NCI-H2227 treated with DMSO at 0.1 percent for 48 hours (cell line): Measurements from ENCODE around the gene GABPB2.

Experiments used
- DNase-seq: peaks from one replicate; lab custom pipeline; 2025; lab: John Stamatoyannopoulos, UW

GABPB2 gene

DNA sequence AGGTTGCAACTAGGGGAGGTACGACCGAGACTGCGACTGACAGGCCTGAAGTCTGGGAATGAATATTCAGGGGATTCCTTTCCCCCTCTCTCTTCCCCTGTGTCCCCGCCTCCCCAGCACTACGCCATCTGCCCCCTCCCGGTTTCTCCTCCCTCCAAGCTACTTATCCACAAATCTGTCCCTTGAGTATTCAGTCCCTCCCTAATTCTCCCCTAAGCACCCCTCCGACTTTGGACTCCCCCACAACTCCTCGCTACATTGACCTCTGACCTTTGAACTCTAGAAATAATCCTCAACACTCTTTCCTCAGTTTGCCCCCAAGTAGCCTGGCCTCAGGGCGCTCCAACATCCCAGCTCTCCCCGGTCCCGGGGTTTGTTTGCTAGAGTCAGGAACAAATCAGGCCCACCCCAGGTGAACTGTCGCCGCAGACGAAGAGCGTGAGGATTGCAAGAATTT, 94.7 kb downstream of the GABPB2 start:
- DNase-seq: peak; percentile 80

DNA sequence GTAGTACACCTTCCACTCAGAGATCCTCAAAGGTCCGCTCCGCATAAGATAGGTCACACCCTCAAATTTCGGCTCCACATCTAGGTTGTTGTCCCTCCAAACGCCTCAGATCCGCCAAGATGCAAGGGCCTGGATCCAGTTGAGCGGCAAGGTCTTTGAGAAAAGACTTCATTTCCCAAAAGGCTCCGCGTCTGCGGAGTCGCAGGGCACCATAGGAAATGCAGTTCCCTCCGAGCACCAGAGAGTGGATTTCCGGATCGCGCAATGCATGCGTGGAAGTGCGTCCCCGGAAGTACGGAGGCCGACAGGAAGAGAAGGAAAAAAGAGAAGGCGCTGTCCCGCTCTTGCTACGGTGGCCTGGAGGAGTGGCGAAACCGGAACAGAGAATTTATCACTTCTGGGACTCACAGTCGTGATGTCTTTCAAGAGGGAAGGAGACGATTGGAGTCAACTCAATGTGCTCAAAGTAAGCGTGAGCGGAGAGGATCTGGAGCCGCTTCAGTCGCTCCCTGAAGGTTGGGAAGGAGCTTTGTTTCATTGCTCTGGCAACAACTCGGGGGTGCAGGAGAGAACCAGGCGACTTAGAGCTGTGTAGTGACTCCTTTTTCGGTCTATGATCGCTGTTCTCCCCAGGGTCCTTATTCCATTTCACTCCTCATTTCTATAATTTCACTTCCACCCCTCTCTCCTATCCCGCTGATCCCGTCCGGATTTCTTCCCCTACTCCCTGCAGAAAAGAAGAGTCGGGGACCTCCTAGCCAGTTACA, 95.4 kb downstream of the GABPB2 start, which contains the start of the genes LYSMD1 and SCNM1:
Gene LYSMD1 (minus strand): TSS at position 165 of the 767 bp plus-strand sequence. CDS start 644 bp downstream, outside the sequence.
Gene SCNM1 (plus strand): TSS at position 407 of the 767 bp plus-strand sequence. CDS start 9 bp downstream, at position 416.
- peak; percentile 97 for DNase-seq

DNA sequence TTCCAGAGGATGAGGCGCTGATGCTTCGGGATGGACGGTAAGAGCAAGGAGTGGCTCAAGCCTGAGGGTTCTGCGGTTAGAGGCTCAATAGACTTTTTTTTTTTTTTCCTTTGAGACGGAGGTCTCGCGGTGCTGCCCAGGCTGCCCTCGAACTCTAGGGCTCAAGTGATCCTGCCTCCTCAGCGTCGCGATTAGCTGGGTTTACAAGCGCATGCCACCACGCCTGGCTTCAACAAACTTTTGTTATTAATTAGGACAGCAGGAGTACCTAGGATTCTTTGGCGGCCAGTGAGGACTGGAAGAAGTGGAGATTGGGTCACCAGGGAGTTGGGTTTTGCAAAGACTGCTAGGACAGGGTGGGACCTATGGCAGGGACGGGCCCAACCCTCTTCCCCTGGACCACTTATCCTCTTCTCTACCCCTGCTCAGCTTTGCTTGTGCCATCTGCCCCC, 96.0 kb downstream of the GABPB2 start:
- no peak for DNase-seq

DNA sequence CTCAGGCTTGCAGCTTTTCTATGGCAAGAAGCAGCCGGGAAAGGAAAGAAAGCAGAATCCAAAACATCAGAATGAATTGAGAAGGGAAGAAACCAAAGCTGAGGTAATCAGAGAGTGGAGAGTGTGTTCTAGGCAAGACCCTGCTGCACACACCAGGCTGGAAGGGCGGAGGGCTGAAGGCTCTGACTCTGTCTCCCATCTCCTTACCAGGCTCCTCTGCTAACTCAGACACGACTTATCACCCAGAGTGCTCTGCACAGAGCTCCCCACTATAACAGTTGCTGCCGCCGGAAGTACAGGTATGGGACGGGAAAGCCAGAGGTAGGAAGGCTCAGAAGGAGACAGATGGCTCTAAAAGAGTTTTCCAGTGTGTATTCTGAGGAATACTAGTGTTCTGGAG, 96.6 kb downstream of the GABPB2 start:
- no peak for DNase-seq

DNA sequence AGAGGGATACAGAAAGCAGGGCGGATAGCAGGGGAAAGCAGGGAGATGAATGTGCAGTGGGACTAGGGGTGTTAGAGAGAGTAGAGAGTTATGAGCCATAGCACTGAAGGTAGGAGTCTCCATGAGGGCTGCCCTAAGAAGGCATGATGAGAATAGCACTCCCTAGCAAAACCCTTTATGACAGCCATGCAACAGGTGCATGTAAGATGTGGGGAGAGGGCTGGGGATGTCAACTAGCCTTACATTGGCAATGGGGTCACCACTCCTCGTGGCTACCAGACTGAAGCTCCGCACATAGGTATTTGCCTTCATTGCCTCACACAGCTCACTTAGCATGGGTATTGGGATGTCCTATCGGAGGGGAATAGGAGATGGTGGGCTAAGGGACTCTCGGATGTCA, 100.6 kb downstream of the GABPB2 start:
- no peak for DNase-seq
